Mucosa of descending colon (tissue), 3 donors: Measurements from ENCODE around the gene FGFR1OP2. TPM values are rescaled to one million over a fixed set of nuclear protein-coding genes. Genes with fewer than 3 reads are reported as not detected.

ENCODE experiments used
- ATAC-seq: fragments of 200-7000 bp; cut with Tn5 transposase; one replicate; pipeline ENCODE4 v1.9.1; 2020; ENCODE audit warnings: mild to moderate bottlenecking, moderate library complexity
- DNase-seq, 3 donors: peaks; one replicate each; pipeline ENCODE4 v3.0.0-alpha.2; 2020
- H3K36me3 ChIP-seq: fragments of 200-600 bp; one replicate; pipeline ENCODE4 v1.8.0; 2021; ENCODE audit warnings: low read depth, mild to moderate bottlenecking
- H3K4me1 ChIP-seq: fragments of 200-600 bp; one replicate; pipeline ENCODE4 v1.8.0; 2021; ENCODE audit warnings: low read depth, mild to moderate bottlenecking
- H3K4me3 ChIP-seq: fragments of 200-600 bp; one replicate; pipeline ENCODE4 v1.8.0; 2021; ENCODE audit warnings: mild to moderate bottlenecking
- H3K9me3 ChIP-seq: fragments of 200-600 bp; one replicate; pipeline ENCODE4 v1.8.0; 2021; ENCODE audit warnings: mild to moderate bottlenecking
- intact Hi-C, 2 donors: fragments of 100-400 bp; cut with DNase I in 1 of 2; cut with micrococcal nuclease in 1 of 2; formaldehyde crosslinking; loops; one replicate each; pipeline versions ENCODE4 v1.11.0 to v1.11.1; 2022; cut with DNase I, micrococcal nuclease
- total RNA-seq, 3 donors: library from RNA; stranded (reverse); fragmentation: NEBNext Ultra II Directional in 2 of 3; extraction: Animal tissue kit (Norgen Biotek cat#: 25700) in 2 of 3; gene quantifications; one replicate each; pipeline versions ENCODE4 v1.2.1 to v1.2.4, GENCODE V29; 2021 to 2023
- TF ChIP-seq, protein P1 (sequence below): fragments of 200-600 bp; IDR thresholded peaks from one replicate; pipeline ENCODE4 v1.8.0; 2022; ENCODE audit warnings: antibody characterized with exemption, mild to moderate bottlenecking
- donor health status: DM: no; HTN: no; CAD: no; lungs with moderate emphysema.
- donor health status: DM: no; HTN: no; CAD: no.
- donor health status: DM: no; HTN: yes; CAD: no.

FGFR1OP2 gene
- total RNA-seq, 3 donors from 2014 or later: 25.1 to 50.9 (median 28.2) TPM

DNA sequence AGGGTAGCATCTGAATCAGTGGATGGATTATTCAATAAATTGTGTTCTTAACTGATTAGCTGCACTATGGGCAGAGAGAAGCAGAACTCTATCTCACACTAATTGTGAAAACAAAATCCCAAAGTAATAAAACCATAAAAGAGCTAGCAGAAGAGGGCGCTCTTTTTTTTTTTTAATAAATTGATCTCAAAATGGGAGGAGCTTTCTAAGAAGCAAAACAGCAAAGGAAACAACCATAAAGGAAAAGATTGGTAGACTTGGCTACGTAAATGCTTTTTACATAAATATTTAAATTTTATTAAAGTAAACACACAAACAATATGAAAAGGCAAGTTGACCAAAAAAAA is 77.4 kb downstream of the FGFR1OP2 start:
- no peak overlapping the region for H3K4me3 ChIP-seq
- no peaks in the 10 kb centered on the region for H3K36me3 ChIP-seq
- TF ChIP-seq, protein P1, sequence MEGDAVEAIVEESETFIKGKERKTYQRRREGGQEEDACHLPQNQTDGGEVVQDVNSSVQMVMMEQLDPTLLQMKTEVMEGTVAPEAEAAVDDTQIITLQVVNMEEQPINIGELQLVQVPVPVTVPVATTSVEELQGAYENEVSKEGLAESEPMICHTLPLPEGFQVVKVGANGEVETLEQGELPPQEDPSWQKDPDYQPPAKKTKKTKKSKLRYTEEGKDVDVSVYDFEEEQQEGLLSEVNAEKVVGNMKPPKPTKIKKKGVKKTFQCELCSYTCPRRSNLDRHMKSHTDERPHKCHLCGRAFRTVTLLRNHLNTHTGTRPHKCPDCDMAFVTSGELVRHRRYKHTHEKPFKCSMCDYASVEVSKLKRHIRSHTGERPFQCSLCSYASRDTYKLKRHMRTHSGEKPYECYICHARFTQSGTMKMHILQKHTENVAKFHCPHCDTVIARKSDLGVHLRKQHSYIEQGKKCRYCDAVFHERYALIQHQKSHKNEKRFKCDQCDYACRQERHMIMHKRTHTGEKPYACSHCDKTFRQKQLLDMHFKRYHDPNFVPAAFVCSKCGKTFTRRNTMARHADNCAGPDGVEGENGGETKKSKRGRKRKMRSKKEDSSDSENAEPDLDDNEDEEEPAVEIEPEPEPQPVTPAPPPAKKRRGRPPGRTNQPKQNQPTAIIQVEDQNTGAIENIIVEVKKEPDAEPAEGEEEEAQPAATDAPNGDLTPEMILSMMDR: no peak
- DNase-seq (no peak), ATAC-seq (no peak)
- H3K9me3 ChIP-seq: no peaks in the 10 kb centered on the region
- intact Hi-C loops: no loop called here
- H3K4me1 ChIP-seq: peaks cover 12% of the 10 kb centered on the region

Other genes with a start within 250 kb of the FGFR1OP2 start
- gene ITPR2, start 105.3 kb upstream of the FGFR1OP2 start, total RNA-seq: 10 to 100 TPM; 33.3 to 60.8 (median 54.0) TPM
- gene INTS13, start 489 bp upstream of the FGFR1OP2 start, total RNA-seq: 10 to 100 TPM; 15.0 to 17.6 (median 17.2) TPM
- gene TM7SF3, start 75.9 kb downstream of the FGFR1OP2 start, total RNA-seq: 10 to 100 TPM; 47.6 to 69.9 (median 48.0) TPM
- 10 to 100 TPM; 37.0 to 56.9 (median 38.8) TPM for gene MED21, start 84.1 kb downstream of the FGFR1OP2 start, total RNA-seq
- gene C12orf71, start 144.1 kb downstream of the FGFR1OP2 start, total RNA-seq: not detected